GM12801 (cell line): Measurements from ENCODE around the gene PRRT2.

Source experiments
- CTCF ChIP-seq: IDR thresholded peaks from one replicate; pipeline ENCODE4 v1.5.1; 2011; ENCODE audit warnings: control low read depth; ENCODE audit not compliant: insufficient read length; ENCODE audit errors: extremely low read depth

Gene PRRT2

GRCh38 chr16:29804455-29805231, 7.3 kb upstream of the PRRT2 start:
- TF ChIP-seq CTCF, result no peak

GRCh38 chr16:29805232-29806098, 6.5 kb upstream of the PRRT2 start:
- TF ChIP-seq CTCF, result no peak

DNA sequence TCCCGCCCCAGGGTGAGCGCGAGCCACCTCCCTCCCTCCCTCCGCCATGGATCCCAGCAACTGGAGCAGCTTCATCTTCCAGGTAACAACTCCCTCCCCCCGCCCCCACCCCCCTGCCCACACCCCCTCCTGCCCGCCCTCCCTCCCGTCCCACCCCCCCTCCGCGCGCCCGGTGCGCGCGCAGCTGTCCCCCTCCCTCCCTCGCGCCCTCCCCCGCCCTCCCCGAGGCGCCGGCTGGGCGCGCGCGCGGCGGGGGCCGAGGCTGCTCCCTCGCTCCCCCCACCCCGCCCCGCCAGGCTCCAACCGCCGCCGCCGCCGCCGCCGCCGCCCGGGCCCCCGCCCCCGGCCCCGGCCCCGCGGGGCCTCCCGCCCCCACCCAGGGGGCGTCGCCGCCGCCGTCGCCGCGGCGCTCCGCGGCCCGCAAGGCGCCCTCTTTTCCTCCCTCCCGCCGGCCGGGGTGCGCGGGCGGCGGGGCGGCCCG, 5.9 kb upstream of the PRRT2 start, which contains the start of gene MAZ:
MAZ (plus strand) TSS at position 431 of the 481 bp plus-strand sequence. CDS start 173 bp downstream, outside the sequence.
- TF ChIP-seq CTCF, result no peak

GRCh38 chr16:29806641-29807425, 5.2 kb upstream of the PRRT2 start:
- TF ChIP-seq CTCF, result no peak

DNA sequence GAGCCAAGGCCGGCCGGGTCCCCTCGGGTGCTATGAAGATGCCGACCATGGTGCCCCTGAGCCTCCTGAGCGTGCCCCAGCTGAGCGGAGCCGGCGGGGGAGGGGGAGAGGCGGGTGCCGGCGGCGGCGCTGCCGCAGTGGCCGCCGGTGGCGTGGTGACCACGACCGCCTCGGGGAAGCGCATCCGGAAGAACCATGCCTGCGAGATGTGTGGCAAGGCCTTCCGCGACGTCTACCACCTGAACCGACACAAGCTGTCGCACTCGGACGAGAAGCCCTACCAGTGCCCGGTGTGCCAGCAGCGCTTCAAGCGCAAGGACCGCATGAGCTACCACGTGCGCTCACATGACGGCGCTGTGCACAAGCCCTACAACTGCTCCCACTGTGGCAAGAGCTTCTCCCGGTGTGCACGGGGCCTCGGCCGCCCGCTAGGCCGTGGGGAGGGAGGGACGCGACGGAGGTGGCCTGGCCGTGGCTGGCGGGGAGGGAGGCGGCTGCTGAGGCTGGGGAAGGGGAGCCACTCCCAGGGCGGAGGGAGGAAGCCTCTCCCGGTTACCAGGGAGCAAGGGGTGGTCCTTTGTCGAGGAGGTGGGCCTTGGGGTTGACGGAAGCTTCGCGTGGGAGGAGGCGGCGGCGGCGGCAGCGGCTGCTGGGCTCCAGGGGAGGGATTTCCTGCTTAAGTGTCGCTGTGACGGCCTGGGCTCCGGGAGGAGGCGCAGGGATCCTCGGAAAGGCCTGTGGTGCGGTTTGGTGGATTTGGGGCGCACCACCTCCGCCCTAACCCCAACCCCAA, 4.4 kb upstream of the PRRT2 start:
- no peak for TF ChIP-seq CTCF

GRCh38 chr16:29808219-29808900, 3.6 kb upstream of the PRRT2 start:
- no peak for TF ChIP-seq CTCF
